GM12891 (cell line): ENCODE measurements around the gene BMPR1A.

Experiments used
- PAX5 ChIP-seq: IDR thresholded peaks from 2 replicates; pipeline ENCODE4 v1.6.1; 2011; ENCODE audit warnings: low read length, moderate library complexity, mild to moderate bottlenecking; ENCODE audit not compliant: insufficient read depth, severe bottlenecking
- POLR2A ChIP-seq: IDR thresholded peaks from 2 replicates; pipeline ENCODE4 v1.6.1; 2011; ENCODE audit warnings: low read depth, low read length, control low read depth
- POLR2AphosphoS5 ChIP-seq: IDR thresholded peaks from 2 replicates; pipeline ENCODE4 v1.6.1; 2011; ENCODE audit warnings: low read depth, low read length, control low read depth
- POU2F2 ChIP-seq: IDR thresholded peaks from 2 replicates; pipeline ENCODE4 v1.6.1; 2011; ENCODE audit warnings: low read depth, mild to moderate bottlenecking, control low read depth, low read length, moderate library complexity
- SPI1 ChIP-seq: IDR thresholded peaks from 2 replicates; pipeline ENCODE4 v1.6.1; 2011; ENCODE audit warnings: low read depth, low read length, control low read depth
- TAF1 ChIP-seq: IDR thresholded peaks from 2 replicates; pipeline ENCODE4 v1.6.1; 2011; ENCODE audit warnings: low read depth, low read length, control low read depth

GRCh38 chr10:86833969-86834368 is 77.5 kb downstream of the BMPR1A start:
- TF ChIP-seq POLR2A (no peak), TAF1 (no peak), POLR2AphosphoS5 (no peak), SPI1 (no peak), POU2F2 (no peak), PAX5 (no peak)
